Erythroblast (primary cell): ENCODE results near the gene SMIM41.

ENCODE experiments used
- DNase-seq, 2 experiments: peaks; one replicate each; lab custom pipeline; 2025; lab: John Stamatoyannopoulos, UW
- GATA1 ChIP-seq: IDR thresholded peaks from 2 replicates; pipeline ENCODE4 v1.6.1; 2011; ENCODE audit warnings: low read depth, mild to moderate bottlenecking, control low read depth, low read length, moderate library complexity
- POLR2A ChIP-seq: IDR thresholded peaks from 2 replicates; pipeline ENCODE4 v1.6.1; 2011; ENCODE audit warnings: mild to moderate bottlenecking, low read length

The SMIM41 gene

DNA sequence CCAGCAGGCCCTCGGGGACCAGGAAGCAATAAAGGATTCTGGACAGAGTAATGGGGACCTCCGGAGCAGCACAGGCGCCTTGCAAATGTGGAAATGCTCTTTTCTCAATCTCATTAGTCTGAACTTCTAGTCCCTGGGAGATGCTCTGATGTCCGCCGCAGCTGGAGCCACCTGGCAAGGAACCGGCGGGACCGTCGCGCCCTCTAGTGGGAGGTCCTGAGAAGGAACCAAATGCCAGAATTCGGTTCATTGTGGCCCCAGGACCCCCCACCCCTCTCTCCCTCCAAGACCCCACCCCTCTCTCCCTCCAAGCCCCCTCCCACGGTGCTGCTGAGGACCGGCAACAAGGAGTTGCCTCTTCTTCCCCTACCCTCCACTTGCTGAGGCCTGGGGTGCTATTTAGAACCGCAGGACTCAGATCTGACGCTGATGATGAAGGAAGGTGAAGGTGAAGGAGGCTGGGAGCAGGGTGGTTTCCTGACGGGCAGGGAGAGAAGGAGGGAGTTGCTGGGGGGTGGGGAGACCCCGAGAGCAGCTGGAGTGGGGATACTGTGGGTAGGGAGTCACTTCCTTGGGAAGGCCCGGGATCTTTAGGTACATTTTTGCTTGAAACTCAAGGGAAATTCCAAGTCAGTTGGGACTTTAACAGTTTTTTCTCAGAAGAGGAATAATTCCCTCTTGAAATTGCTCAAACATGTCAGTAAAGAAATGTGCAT lies 42.5 kb downstream of the SMIM41 start:
- TF ChIP-seq GATA1 = no peak
- TF ChIP-seq POLR2A = no peak
- DNase-seq = peak; percentile 50 to 68

DNA sequence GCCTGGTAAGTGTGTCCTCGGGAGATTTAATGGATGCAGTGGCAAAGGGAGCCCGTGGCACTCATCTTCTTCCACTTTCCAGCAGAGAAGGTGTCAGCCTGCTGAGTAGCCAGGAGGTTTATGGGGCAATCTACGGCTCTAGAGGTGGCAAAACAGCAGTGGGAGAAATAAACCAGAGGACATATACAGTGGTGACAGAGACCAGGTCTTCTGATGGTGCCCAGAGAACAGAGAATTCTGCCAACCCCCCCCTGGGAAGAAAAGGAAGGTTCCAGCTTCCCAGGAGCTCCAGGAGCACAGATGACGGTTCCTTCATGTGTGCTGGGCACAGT lies 43.0 kb downstream of the SMIM41 start:
- TF ChIP-seq POLR2A (no peak), GATA1 (no peak)

DNA sequence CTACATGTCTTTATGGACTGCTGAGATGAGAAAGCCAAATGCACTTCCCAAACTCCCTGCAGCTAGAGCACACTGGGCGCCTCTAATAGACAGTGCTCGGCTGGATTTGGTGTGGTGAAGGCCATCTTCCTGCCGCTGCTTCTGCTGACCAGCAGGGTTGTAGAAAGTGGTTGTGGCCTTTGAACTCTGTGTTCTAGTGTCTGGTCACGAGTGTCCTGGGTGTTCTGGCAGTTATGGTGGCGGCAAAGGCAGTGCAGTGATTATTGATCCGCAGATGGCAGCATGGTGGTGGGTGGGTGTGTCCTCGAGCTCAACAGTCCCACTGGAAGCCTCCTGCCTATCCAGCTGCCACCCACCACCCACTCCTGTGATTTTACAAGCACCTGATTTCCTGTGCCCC lies 43.4 kb downstream of the SMIM41 start:
- DNase-seq = no peak
- TF ChIP-seq POLR2A = no peak

More for the DNA sequence above, 43.0 kb downstream of the SMIM41 start:
- DNase-seq = no peak

- TF ChIP-seq GATA1 = no peak
- no peak for TF ChIP-seq POLR2A
- no peak for DNase-seq
These were observed 44.1 kb downstream of the SMIM41 start for GRCh38 chr12:52123487-52124186.

GRCh38 chr12:52125476-52125900 lies 46.0 kb downstream of the SMIM41 start:
- no peak for DNase-seq
- TF ChIP-seq POLR2A (no peak), GATA1 (no peak)

GRCh38 chr12:52126050-52126604 lies 46.6 kb downstream of the SMIM41 start:
- no peak for TF ChIP-seq POLR2A
- no peak for TF ChIP-seq GATA1
- no peak for DNase-seq

DNA sequence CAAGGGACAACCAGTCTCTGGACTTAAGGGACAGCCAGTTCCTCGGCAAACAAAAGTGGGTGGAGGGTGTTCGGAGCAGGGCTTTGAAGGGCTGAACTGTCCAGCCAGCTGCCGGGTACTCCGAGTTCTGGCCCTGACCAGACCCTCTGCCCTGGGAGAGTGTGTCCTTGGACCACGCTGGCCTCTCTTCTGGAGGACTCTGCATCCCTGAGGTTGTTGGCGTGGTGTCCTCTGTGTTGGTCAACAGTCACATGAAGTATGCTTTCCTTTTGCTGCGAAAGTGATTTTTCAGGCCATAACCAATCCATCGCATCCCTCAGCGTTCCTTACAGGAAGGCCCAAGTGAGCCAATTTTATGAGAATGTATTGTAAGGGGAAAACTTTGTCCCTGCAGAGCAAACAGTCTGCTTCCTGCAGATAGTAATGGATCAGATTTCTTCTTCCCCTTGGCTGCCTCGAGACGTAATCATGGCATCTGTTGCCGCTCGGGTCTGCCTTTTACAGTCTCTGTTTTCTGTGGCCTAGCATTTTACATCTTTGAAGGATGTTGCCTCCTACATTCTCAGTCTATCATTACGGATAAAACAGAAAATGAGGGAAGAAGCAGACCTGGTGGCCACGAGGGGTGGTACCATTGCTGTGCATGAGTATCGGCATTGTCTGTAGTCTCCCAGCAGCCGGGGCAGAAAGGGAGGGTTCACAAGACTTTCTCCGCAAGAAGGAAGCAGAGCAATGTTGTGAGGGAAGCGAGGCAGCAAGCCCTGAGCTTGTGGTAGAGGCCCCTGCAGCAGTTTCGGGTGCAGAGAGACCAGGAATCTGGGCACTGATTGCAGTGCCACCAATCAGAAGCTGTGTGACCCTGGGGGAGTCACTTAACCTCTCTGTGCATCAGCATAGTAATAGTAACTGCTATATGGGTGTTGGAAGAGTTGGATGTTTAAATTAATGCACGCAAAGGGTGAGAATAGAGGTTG lies 47.4 kb downstream of the SMIM41 start:
- no peak for TF ChIP-seq GATA1
- TF ChIP-seq POLR2A = no peak

DNA sequence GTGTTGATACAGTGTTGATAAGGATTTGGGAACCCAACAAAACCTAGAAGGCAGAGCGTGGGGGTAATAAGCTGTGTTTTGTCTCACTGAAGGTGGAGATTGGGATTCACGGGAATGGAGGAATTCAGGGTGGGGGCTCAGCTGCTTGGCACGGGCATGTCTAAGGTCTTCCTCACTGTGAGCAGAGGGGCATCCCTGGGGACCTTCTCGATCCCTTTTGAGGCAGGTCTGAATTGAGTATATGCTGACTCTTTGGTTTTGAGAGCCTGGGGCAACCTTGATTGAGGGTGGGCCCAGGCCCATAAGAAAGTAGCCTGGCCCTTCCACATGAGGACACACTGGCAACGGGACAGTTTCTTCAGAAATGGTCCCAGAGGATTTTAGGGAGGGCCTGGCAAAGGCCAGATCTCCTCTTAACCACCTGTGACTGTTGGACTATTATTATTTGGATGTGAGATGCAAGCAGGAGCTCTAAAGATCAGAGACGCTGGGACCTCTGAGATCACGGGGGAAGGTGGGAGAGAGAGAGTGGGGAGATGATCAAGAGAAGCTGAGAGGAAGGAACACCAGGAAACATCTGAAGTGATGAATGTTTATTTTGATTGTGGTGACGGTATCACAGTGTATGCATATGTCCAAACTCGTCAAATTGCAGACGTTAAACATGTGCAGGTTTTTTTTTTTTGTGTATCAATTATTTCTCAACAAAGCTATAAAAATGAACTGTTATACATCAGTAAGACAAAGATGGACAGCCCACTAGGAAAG lies 48.4 kb downstream of the SMIM41 start:
- DNase-seq = no peak
- no peak for TF ChIP-seq POLR2A
- TF ChIP-seq GATA1 = no peak

More for the DNA sequence above, 47.4 kb downstream of the SMIM41 start:
- no peak for DNase-seq

GRCh38 chr12:52130711-52131110 lies 51.2 kb downstream of the SMIM41 start:
- TF ChIP-seq GATA1 (no peak), POLR2A (no peak)
- DNase-seq = no peak

DNA sequence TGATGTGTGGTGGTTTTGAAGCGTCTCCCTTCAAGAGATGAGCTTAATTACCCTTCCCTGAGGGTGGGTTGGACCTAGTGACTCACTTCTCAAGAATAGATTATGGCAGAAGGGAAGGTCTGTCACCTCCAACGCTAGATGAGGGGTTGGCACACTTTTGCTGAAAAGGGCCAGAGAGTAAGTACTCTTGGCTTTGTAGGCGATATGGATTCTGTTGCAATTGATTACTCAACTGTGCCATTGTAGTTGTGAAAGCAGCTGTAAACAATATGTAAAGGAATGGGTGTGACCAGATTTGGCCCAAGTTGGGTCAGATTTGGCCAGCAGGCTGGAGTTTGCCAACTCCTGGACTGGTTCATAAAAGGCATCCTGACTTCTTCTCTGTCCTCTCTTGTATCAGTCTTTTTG lies 53.3 kb downstream of the SMIM41 start:
- no peak for DNase-seq
- TF ChIP-seq GATA1 (no peak), POLR2A (no peak)

GRCh38 chr12:52137746-52138145 lies 58.2 kb downstream of the SMIM41 start:
- no peak for DNase-seq
- TF ChIP-seq GATA1 (no peak), POLR2A (no peak)

DNA sequence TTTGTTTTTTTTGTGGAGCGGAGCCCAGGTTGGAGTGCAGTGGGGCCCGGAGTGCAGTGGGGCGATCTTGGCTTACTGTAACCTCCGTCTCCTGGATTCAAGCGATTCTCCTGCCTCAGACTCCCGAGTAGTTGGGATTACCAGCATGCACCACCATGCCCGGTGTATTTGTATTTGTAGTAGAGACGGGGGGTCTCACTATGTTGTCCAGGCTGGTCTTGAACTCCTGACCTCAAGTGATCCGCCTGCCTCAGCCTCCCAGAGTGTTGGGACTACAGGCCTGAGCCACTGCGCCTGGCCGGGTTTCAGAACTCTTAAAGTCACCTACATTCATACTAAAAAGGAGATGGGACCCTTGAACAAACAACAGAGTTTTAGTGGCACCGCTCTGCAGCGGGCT lies 59.6 kb downstream of the SMIM41 start:
- TF ChIP-seq GATA1 (no peak), POLR2A (no peak)
- no peak for DNase-seq

GRCh38 chr12:52139579-52140062 lies 60.1 kb downstream of the SMIM41 start:
- TF ChIP-seq POLR2A (no peak), GATA1 (no peak)
- peak in 1 of 2 experiments; percentile 31 for DNase-seq
